ENCODE measurements around the gene PAPSS2.
A peak's percentile ranks its signal among the peaks of the same experiment; 100 is the strongest.

Gene PAPSS2

DNA sequence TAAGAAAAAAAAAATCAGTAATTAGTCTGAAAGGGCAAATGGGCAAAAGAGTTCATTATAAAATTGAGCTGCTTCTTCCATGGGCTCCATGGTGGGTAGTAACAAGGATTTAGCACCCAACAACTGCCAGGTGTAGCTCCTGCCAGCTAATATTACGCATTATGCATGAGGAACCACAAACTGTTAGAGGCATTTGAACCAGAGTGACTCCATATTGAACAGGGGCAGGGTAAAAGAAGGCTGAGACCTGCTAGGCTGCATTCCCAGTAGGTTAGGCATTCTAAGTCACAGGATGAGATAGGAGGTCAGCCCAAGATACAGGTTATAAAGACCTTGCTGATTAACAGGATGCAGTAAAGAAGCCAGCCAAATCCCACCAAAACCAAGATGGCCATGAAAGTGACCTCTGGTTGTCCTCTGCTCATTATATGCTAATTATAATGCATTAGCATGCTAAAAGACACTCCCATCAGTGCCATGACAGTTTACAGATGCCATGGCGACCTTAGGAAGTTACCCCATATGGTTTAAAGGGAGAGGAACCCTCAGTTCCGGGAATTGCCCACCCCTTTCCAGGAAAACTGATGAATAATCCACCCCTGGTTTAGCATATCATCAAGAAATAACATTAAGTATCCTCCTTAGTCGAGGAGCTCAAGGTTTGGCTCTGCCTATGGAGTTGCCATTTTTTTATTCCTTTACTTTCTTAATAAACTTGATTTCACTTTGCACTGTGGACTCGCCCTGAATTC lies 8.7 kb upstream of the PAPSS2 start:
- TF ChIP-seq, protein P1, sequence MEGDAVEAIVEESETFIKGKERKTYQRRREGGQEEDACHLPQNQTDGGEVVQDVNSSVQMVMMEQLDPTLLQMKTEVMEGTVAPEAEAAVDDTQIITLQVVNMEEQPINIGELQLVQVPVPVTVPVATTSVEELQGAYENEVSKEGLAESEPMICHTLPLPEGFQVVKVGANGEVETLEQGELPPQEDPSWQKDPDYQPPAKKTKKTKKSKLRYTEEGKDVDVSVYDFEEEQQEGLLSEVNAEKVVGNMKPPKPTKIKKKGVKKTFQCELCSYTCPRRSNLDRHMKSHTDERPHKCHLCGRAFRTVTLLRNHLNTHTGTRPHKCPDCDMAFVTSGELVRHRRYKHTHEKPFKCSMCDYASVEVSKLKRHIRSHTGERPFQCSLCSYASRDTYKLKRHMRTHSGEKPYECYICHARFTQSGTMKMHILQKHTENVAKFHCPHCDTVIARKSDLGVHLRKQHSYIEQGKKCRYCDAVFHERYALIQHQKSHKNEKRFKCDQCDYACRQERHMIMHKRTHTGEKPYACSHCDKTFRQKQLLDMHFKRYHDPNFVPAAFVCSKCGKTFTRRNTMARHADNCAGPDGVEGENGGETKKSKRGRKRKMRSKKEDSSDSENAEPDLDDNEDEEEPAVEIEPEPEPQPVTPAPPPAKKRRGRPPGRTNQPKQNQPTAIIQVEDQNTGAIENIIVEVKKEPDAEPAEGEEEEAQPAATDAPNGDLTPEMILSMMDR (IDR thresholded peaks at IDR 0.05; ENCODE audit: low read depth, low read length, missing control alignments), result no peak
- no peak overlapping the region for H3K4me3 ChIP-seq (ENCODE audit: low read depth, low read length)
- in situ Hi-C loops (cut with HindIII; ENCODE audit: low sequenced_read_pairs), result no loop called here
- DNase-seq (ENCODE audit: low read depth), result no peak

DNA sequence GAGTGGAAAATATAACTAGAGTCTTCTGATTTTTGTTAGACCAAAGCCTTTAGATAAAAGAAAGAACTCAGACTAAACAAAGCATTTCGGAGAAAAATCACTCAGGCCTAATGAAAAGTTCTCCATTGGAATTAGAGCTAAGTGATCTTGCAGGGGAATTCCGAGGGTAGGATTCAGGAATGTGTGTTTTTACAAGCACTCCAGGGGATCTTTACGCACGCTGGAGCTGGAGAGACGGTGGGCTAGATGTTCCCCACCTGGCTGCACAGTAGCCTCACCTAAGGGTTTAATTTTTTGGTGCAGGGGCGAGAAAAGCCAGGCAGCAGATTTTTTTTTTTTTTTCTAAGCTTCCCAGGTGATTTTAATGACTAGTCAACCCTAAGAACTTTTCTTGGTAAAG lies 7.9 kb upstream of the PAPSS2 start:
- in situ Hi-C loops (cut with HindIII; ENCODE audit: low sequenced_read_pairs), result no loop called here
- H3K4me3 ChIP-seq (ENCODE audit: low read depth, low read length), result no peak overlapping the region
- TF ChIP-seq, protein P1 (IDR thresholded peaks at IDR 0.05; ENCODE audit: low read depth, low read length, missing control alignments), result no peak
- DNase-seq (ENCODE audit: low read depth), result no peak

DNA sequence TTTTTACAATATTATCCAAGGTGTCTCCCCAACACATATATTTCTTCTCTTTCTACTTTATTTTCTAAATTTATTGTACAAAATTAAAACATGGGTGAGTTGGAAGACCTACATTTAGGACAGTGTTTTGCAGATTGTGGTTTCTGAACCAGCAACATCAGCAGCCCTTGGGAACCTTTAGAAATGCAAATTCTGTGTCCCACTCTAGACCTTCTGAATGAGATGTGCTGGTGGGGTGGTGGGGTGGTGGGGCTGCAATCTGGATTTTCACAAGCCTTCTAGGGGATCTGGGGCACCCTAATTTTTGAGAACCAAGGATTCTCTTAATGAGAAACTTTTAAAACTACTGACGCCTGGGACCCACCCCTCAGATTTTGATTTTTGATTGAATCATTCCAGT lies 7.4 kb upstream of the PAPSS2 start:
- TF ChIP-seq, protein P1 (IDR thresholded peaks at IDR 0.05; ENCODE audit: low read depth, low read length, missing control alignments), result no peak
- in situ Hi-C loops (cut with HindIII; ENCODE audit: low sequenced_read_pairs), result no loop called here
- no peak for DNase-seq (ENCODE audit: low read depth)
- no peak overlapping the region for H3K4me3 ChIP-seq (ENCODE audit: low read depth, low read length)

DNA sequence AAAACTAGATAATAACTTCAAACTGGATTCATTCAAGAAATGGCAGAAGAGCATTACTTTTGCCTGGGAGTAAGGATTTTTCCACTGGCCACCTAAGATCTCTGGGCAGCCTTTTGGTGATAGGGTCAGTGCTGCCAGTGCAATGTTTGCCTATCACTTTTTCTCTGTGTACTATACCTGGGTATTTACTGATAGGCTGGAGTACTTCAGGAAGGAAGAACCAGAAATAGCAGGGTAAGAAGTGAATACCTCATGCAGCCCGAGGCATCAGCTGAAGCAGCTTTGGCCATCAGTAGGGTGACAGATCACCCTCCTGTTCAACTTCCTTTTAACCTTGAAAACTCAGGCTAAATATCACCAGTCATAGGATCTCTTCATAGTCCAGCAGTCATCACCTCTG lies 5.5 kb upstream of the PAPSS2 start:
- in situ Hi-C loops (cut with HindIII; ENCODE audit: low sequenced_read_pairs), result no loop called here
- DNase-seq (ENCODE audit: low read depth), result no peak
- H3K4me3 ChIP-seq (ENCODE audit: low read depth, low read length), result no peak overlapping the region
- TF ChIP-seq, protein P1 (IDR thresholded peaks at IDR 0.05; ENCODE audit: low read depth, low read length, missing control alignments), result no peak

DNA sequence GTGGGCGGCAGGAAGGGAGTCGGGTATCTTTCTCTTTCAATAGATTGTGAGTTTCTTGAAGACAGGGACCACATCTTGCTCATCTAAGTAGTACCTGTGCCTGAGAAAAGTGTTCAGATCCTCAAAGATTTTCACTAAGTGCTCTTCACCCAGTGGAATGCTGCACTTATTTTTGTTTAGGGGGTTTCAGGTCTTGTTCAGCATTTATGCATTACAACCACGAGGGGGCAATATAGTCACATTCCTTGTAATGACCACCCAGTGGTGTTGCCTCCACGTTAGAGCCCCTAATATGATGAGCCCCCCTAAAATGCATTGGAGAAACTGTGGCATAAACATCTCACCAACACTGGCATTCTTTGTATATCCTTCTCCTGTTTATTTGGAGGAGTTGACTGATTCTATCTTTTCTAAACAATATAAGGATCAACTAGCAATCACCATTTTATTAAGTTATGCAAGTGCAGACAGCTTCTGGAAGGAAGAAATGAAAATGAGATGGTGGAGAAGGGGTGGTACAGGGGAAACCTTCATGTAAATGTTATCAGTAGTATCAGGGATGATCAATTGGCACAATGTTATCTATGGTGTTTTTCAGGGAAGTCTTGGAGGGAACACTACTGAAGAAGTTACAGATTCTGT lies 3.1 kb upstream of the PAPSS2 start:
- DNase-seq (ENCODE audit: low read depth), result no peak
- H3K4me3 ChIP-seq (ENCODE audit: low read depth, low read length), result no peak overlapping the region
- in situ Hi-C loops (cut with HindIII; ENCODE audit: low sequenced_read_pairs), result no loop called here
- TF ChIP-seq, protein P1 (IDR thresholded peaks at IDR 0.05; ENCODE audit: low read depth, low read length, missing control alignments), result peak; percentile 67

DNA sequence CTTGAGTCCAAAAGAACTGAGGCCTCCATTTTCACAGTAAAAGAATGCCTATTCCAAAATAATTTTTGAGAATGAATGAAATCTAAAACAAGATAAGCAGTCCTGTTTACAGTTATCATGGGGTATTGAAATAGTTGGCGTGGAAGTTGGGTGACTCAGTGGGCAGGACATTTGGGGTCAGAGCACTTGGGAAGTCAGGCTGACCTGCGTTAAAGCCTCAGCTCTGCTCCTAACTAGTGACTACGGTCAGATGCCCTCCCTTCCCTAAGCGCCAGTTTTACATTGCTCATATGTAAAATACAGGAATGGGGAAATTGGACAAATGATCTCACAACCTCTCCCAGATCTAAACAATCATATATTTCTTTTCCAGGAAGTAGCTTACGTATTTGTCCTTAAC lies 2.3 kb upstream of the PAPSS2 start:
- TF ChIP-seq, protein P1 (IDR thresholded peaks at IDR 0.05; ENCODE audit: low read depth, low read length, missing control alignments), result no peak
- no peak overlapping the region for H3K4me3 ChIP-seq (ENCODE audit: low read depth, low read length)
- in situ Hi-C loops (cut with HindIII; ENCODE audit: low sequenced_read_pairs), result no loop called here
- DNase-seq (ENCODE audit: low read depth), result no peak
